Stimulated activated effector memory CD8-positive, alpha-beta T cell treated with anti-CD3 and anti-CD28 coated beads, Interleukin-12 subunit alpha, Interleukin-12 subunit beta, amount 100 ng/mL, for 72 hours (primary cell): ENCODE data around the gene FAM177B.

Source experiments
- ATAC-seq: fragments of 150-1000 bp; cut with Tn5 transposase; 2 replicates; pipeline ENCODE4 v1.10.0; 2021
- DNase-seq, 2 donors: peaks; one replicate each; pipeline ENCODE4 v3.0.0; 2021 to 2022; ENCODE audit warnings: low spot score in 2 of 2
- H3K27ac Mint-ChIP-seq: one replicate; pipeline ENCODE4 v1.8.0; 2022; ENCODE audit warnings: mild to moderate bottlenecking, mixed read lengths
- H3K36me3 Mint-ChIP-seq: one replicate; pipeline ENCODE4 v1.8.0; 2022; ENCODE audit warnings: mild to moderate bottlenecking, mixed read lengths
- H3K4me1 Mint-ChIP-seq: one replicate; pipeline ENCODE4 v1.8.0; 2022; ENCODE audit warnings: mixed read lengths
- H3K4me3 Mint-ChIP-seq: one replicate; pipeline ENCODE4 v1.8.0; 2022; ENCODE audit warnings: mild to moderate bottlenecking, mixed read lengths
- H3K9me3 Mint-ChIP-seq: one replicate; pipeline ENCODE4 v1.8.0; 2022; ENCODE audit warnings: mixed read lengths

The FAM177B gene

GRCh38 chr1:222736972-222737371 is at the start of gene FAM177B:
Gene FAM177B, plus strand, starts transcription at chr1:222737202. Its CDS starts 9,344 bp downstream, at chr1:222746546.
- no peaks in the 10 kb centered on the region for H3K9me3 Mint-ChIP-seq
- H3K36me3 Mint-ChIP-seq, result peaks cover 42% of the 10 kb centered on the region
- H3K4me1 Mint-ChIP-seq, result peaks cover 5% of the 10 kb centered on the region
- no peak within 1 kb of the TSS for H3K4me3 Mint-ChIP-seq
- DNase-seq (no peak), ATAC-seq (no peak)
- no peak within 1 kb of the TSS for H3K27ac Mint-ChIP-seq

GRCh38 chr1:222691016-222691415 is 46.0 kb upstream of the FAM177B start:
- peaks cover 34% of the 10 kb centered on the region for H3K36me3 Mint-ChIP-seq
- no peaks in the 10 kb centered on the region for H3K4me1 Mint-ChIP-seq
- DNase-seq (no peak), ATAC-seq (no peak)
- no peak overlapping the region for H3K27ac Mint-ChIP-seq
- H3K4me3 Mint-ChIP-seq, result no peak overlapping the region
- no peaks in the 10 kb centered on the region for H3K9me3 Mint-ChIP-seq

- no peak for ATAC-seq
- H3K27ac Mint-ChIP-seq, result no peak overlapping the region
- H3K36me3 Mint-ChIP-seq, result peaks cover 41% of the 10 kb centered on the region
Observed at GRCh38 chr1:222694927-222695326, 42.1 kb upstream of the FAM177B start.

GRCh38 chr1:222696741-222697140 is 40.3 kb upstream of the FAM177B start:
- peaks cover 6% of the 10 kb centered on the region for H3K4me1 Mint-ChIP-seq
- H3K4me3 Mint-ChIP-seq, result no peak overlapping the region
- no peak overlapping the region for H3K27ac Mint-ChIP-seq
- H3K36me3 Mint-ChIP-seq, result peaks cover 55% of the 10 kb centered on the region
- ATAC-seq (no peak), DNase-seq (no peak)
- H3K9me3 Mint-ChIP-seq, result no peaks in the 10 kb centered on the region

More at GRCh38 chr1:222694927-222695326, 42.1 kb upstream of the FAM177B start:
- DNase-seq, result no peak
- Mint-ChIP-seq H3K4me1 (peaks cover 6% of the 10 kb centered on the region), H3K4me3 (no peak overlapping the region), H3K9me3 (no peaks in the 10 kb centered on the region)

GRCh38 chr1:222697203-222697602 is 39.8 kb upstream of the FAM177B start:
- no peak overlapping the region for H3K4me3 Mint-ChIP-seq
- ATAC-seq (peak; percentile 53), DNase-seq (no peak)
- no peaks in the 10 kb centered on the region for H3K9me3 Mint-ChIP-seq
- H3K27ac Mint-ChIP-seq, result no peak overlapping the region
- H3K4me1 Mint-ChIP-seq, result peaks cover 6% of the 10 kb centered on the region
- peaks cover 59% of the 10 kb centered on the region for H3K36me3 Mint-ChIP-seq

- no peak for DNase-seq
- Mint-ChIP-seq H3K36me3 (peaks cover 59% of the 10 kb centered on the region), H3K27ac (no peak overlapping the region), H3K9me3 (no peaks in the 10 kb centered on the region), H3K4me3 (no peak overlapping the region), H3K4me1 (peaks cover 6% of the 10 kb centered on the region)
- no peak for ATAC-seq
Observed at GRCh38 chr1:222697826-222698225, 39.2 kb upstream of the FAM177B start.

GRCh38 chr1:222702210-222702609 is 34.8 kb upstream of the FAM177B start:
- DNase-seq (no peak), ATAC-seq (no peak)
- H3K4me1 Mint-ChIP-seq, result peaks cover 27% of the 10 kb centered on the region
- no peak overlapping the region for H3K4me3 Mint-ChIP-seq
- H3K9me3 Mint-ChIP-seq, result no peaks in the 10 kb centered on the region
- H3K36me3 Mint-ChIP-seq, result peaks cover 51% of the 10 kb centered on the region
- no peak overlapping the region for H3K27ac Mint-ChIP-seq

- ATAC-seq, result no peak
- H3K36me3 Mint-ChIP-seq, result peaks cover 38% of the 10 kb centered on the region
- H3K27ac Mint-ChIP-seq, result no peak overlapping the region
- no peaks in the 10 kb centered on the region for H3K9me3 Mint-ChIP-seq
- H3K4me3 Mint-ChIP-seq, result no peak overlapping the region
- DNase-seq, result no peak
- peaks cover 30% of the 10 kb centered on the region for H3K4me1 Mint-ChIP-seq
Observed at GRCh38 chr1:222704260-222704659, 32.7 kb upstream of the FAM177B start.

GRCh38 chr1:222706815-222707214 is 30.2 kb upstream of the FAM177B start:
- H3K27ac Mint-ChIP-seq, result no peak overlapping the region
- no peak for DNase-seq
- no peak overlapping the region for H3K4me3 Mint-ChIP-seq
- peaks cover 48% of the 10 kb centered on the region for H3K4me1 Mint-ChIP-seq
- peaks cover 33% of the 10 kb centered on the region for H3K36me3 Mint-ChIP-seq
- no peaks in the 10 kb centered on the region for H3K9me3 Mint-ChIP-seq
- ATAC-seq, result no peak

GRCh38 chr1:222709700-222710153 is 27.3 kb upstream of the FAM177B start:
- H3K36me3 Mint-ChIP-seq, result peaks cover 43% of the 10 kb centered on the region
- DNase-seq (no peak), ATAC-seq (no peak)
- no peaks in the 10 kb centered on the region for H3K9me3 Mint-ChIP-seq
- H3K4me1 Mint-ChIP-seq, result peaks cover 57% of the 10 kb centered on the region
- peak overlapping the region; percentile 99 for H3K4me3 Mint-ChIP-seq
- H3K27ac Mint-ChIP-seq, result no peak overlapping the region

GRCh38 chr1:222711319-222712252 is 25.4 kb upstream of the FAM177B start:
- Mint-ChIP-seq H3K4me3 (peak overlapping the region; percentile 99), H3K4me1 (peaks cover 48% of the 10 kb centered on the region), H3K27ac (peak overlapping the region; percentile 99), H3K9me3 (no peaks in the 10 kb centered on the region), H3K36me3 (peaks cover 62% of the 10 kb centered on the region)
- DNase-seq, result peak; percentile 30 to 79
- ATAC-seq, result peak; percentile 70

GRCh38 chr1:222712253-222713090 is 24.5 kb upstream of the FAM177B start, which contains the start of the genes AIDA and BROX:
Gene AIDA, minus strand, starts transcription at chr1:222712491. Its CDS starts 174 bp downstream, at chr1:222712317.
Gene BROX, plus strand, starts transcription at chr1:222712564. Its CDS starts 3,136 bp downstream, at chr1:222715700.
- H3K9me3 Mint-ChIP-seq, result no peaks in the 10 kb centered on the region
- peaks cover 71% of the 10 kb centered on the region for H3K36me3 Mint-ChIP-seq
- H3K27ac Mint-ChIP-seq, result peak within 1 kb of the TSS; percentile 99
- peak within 1 kb of the TSS; percentile 99 for H3K4me3 Mint-ChIP-seq
- DNase-seq (peak; percentile 95 to 97), ATAC-seq (peak; percentile 89)
- H3K4me1 Mint-ChIP-seq, result peaks cover 51% of the 10 kb centered on the region

GRCh38 chr1:222713091-222713961 is 23.7 kb upstream of the FAM177B start:
- H3K4me3 Mint-ChIP-seq, result peak overlapping the region; percentile 99
- H3K27ac Mint-ChIP-seq, result peak overlapping the region; percentile 99
- peaks cover 51% of the 10 kb centered on the region for H3K4me1 Mint-ChIP-seq
- DNase-seq (peak; percentile 72 to 92), ATAC-seq (peak; percentile 79)
- no peaks in the 10 kb centered on the region for H3K9me3 Mint-ChIP-seq
- peaks cover 79% of the 10 kb centered on the region for H3K36me3 Mint-ChIP-seq

- DNase-seq (no peak), ATAC-seq (no peak)
- peaks cover 94% of the 10 kb centered on the region for H3K36me3 Mint-ChIP-seq
- peak overlapping the region; percentile 34 for H3K27ac Mint-ChIP-seq
- no peak overlapping the region for H3K4me3 Mint-ChIP-seq
- peaks cover 27% of the 10 kb centered on the region for H3K4me1 Mint-ChIP-seq
- H3K9me3 Mint-ChIP-seq, result no peaks in the 10 kb centered on the region
Observed at GRCh38 chr1:222716393-222716792, 20.6 kb upstream of the FAM177B start.
